GM18907 (cell line): ENCODE results near the gene PRDM15.

Experiments used
- ATAC-seq: cut with Tn5 transposase; IDR thresholded peaks from one replicate; pipeline ENCODE4 v1.9.1; 2021; ENCODE audit warnings: mild to moderate bottlenecking, moderate library complexity; ENCODE audit not compliant: unreplicated experiment

Gene PRDM15

DNA sequence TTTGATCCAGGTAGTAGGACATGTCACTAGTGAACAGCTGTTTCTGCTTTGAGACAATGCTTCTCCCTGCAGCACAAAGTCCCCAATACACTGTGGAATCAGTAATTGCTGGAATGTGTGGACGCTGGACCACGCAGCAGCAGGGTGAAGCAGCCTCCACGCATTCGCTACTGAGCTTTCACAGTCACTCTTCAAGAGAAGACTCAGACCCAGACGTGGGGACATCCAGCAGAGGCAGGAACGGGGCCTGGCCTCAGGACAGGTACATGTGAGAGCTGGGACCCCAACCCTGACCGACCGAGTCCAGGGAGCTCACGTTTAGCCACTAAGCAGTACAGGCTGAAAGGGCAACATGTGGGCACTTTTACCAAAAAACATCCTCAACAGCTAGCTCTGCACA lies 34.1 kb upstream of the PRDM15 start:
- no peak for ATAC-seq

- ATAC-seq = no peak
Measured at GRCh38 chr21:41908829-41909228, 29.7 kb upstream of the PRDM15 start.

DNA sequence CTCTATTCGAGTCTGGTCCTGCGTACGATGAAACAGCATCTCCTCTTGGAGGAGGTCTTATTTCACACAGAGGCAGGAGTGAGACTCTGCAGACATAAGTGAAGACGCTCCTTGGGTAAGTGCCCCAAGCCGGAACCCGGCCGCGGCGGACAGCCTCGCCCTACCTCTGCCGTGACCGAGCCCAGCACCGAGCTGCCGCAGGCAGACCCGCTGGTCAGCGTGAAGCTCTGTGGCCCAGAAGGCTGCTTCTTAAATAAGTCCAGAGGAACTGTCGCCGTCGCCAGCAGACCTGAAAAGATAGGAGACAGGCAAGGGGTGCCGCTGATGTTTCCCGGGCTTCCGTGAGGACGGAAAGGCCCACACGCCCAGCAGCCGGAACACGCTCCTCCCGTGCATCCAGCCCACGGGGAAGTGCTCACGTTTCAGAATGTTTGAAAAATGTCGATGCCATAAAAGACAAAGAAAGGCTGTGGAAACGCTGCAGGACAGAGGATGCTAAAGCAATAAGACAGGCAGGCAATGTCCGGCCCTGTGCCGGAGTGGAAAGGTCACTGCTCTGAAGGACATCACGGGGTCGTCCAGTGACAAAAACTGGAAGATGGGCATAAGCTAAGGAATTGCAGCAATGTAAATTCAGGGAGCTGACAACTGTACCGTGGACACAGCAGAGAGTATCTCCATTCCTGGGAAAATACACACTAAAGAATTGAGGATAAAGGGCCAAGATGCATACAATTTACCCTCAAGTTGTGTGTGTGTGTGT lies 28.5 kb upstream of the PRDM15 start:
- no peak for ATAC-seq

GRCh38 chr21:41906770-41907169 lies 27.6 kb upstream of the PRDM15 start:
- ATAC-seq = no peak

GRCh38 chr21:41903559-41904351 lies 24.6 kb upstream of the PRDM15 start:
- ATAC-seq = no peak

DNA sequence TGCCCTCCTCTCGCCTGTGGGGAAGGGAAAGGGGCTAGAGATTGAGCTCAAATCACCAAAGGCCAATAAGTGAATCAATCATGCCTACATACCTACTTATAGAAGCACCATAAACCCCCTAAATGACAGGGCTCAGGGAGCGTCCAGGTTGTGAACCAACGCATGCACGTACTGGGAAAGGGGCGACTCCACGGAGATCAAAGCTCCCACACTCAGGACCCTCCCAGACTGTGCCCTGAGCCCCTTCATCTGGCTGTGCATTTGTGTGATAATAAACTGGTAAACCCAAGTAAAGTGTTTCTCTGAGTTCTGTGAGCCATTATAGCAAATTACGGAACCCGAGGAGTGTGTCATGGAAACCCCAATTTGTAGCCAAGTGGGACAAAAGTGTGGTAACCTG lies 23.8 kb upstream of the PRDM15 start:
- ATAC-seq = no peak

GRCh38 chr21:41901782-41902181 lies 22.6 kb upstream of the PRDM15 start:
- ATAC-seq = no peak

- no peak for ATAC-seq
Measured at GRCh38 chr21:41901099-41901498, 22.0 kb upstream of the PRDM15 start.

DNA sequence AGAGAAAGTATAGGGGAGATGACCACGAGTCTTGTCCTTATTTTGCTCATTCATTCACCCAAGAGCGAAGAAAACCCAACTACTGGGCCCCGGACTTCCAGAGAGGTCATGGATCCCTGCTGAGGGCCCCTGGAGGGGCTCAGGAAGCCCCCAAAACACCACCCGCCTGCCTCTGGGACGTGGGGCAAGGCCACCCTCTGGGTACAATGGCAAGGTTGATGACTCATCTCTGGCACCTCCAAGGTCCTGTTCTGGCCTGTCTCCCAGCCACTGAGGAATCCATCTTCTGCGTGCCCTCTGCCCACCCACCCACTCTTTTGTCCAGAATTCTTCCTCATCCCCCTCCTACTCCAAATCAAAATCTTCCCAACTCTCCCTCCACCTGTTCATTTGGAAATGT lies 21.3 kb upstream of the PRDM15 start:
- ATAC-seq = no peak

- no peak for ATAC-seq
Measured at GRCh38 chr21:41899426-41900202, 20.5 kb upstream of the PRDM15 start.

DNA sequence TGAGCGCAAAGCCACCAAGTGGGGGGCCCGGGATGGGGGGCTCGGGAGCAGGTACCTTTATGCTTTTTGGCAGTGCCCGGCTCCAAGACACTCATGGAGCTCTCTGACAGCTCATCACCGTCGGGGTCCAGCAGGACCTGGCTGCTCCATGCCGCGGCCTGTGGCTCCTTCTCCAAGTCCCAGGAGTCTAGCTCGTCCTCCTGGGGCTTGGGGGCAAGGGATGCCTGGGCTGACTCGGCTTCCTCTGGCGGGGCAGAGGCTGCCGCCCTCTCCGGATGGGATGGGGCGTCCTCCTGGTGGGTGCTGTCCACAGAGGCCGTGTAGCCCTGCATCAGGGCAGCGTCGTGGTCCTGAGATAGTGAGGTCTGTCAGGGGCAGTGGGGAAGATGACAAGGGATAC lies 19.9 kb upstream of the PRDM15 start:
- ATAC-seq = no peak

DNA sequence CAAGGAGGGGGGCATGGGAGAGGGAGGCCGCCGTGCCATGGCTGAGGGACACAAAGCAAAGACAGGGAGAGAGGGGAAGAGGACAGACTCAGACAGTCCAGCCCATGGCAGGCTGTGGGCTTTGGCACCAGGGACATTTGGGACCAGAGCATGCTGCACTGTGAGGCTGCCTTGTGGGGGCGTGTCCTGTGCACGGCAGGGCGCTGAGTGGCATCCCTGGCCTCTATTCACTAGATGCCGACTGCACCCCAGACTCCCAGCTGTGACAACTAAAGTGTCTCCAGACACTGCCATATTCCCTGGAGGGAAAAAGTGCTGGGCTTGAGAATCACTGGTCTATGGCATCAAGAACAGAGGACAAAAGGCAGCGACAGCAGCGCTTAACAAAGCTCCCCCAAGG lies 18.6 kb upstream of the PRDM15 start:
- ATAC-seq = no peak

DNA sequence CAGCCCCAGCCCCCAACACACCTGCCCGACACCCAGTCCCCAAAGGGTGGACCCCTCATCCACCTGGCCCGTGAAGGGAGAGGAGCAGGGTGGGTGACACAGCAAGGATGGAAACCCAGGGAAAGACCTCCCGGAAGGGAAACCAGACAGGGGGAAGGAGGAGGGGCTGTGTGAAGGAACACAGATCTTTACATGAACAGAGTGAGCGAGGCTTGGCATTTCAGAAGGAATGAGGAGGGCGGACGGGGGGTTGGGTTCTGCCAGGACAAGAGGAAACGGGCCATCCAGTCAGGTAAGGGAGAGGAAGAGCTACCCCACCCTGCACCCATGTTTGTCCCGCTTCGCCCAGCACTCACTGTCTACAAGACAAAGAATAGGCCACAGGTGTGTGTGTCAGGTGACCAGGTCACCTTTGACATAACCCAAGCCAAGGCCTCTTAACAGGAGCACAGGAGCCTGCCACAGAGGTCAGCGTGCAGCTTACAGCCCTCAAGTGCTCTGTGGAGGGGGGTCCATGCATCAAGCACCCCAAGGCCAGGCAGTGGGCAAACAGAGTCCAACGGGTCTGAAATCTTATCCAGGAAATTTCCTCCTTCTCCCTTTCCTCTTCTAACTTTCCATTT lies 18.0 kb upstream of the PRDM15 start:
- no peak for ATAC-seq

GRCh38 chr21:41895643-41896493 lies 16.7 kb upstream of the PRDM15 start:
- no peak for ATAC-seq

DNA sequence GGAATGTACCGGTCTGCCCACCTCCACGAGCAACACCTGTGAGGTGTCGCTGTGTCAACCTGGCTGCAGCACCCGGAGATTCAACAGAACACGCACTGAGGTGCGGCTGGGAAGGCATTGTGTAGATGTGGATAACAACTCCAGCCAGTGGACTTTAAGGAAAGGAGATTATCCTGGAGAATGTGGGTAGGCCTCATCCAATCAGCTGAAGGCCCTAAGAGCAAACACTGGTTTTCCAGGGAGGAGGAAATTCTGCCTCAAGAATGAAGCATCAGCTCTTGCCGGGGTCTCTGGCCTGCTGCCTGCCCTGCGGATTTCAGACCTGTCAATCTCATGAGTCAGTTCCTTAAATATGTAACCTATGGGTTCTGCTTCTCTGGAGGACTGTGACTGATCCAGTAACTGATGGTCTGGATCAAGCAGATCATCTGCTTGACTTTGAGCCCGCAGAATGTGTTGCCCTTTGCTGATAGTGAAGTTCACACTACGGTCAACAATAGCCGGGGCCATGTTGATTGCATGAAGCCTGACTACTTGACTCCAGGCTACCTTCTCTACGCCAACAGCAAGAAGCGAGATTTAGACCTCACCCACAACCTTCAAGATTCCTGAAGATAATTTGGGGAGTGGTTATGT lies 15.9 kb upstream of the PRDM15 start:
- ATAC-seq = no peak

DNA sequence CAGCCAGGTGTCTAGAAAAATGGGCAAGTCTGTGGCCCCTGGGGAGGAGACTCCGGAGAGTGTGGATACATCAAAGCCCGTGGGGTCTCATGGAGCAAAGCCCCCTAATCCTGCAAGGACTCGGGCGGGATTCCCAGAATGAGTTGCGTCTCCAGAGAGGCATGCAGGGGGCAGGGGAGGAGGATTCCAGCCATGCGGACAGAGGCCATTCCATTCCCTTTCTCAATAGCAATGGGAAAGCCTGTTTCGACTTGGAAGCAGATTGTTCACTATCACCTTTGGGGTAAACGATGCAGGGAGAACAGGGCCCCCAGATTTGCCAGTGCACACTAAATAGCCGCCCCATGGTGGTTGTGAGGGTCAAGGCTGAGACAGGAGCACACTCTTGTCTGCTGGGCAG lies 15.4 kb upstream of the PRDM15 start:
- no peak for ATAC-seq

DNA sequence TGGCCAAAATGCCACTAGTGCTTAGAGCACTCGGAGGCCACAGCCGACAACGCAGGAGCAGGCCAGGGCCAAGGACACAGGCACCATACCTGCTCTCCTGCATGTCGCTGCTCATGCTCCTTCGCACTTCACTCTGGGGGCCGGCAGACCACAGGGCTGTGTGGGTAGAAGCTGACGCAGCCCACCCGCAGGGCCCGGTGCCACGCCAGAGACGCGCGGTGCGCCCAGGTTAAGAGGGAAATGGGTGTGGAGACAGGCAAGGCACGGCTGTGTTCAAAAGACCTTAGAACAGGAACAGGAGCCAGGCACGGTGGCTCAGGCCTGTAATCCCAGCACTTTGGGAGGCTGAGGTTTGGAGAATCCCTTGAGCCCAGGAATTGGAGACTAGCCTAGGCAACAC lies 13.6 kb upstream of the PRDM15 start:
- ATAC-seq = no peak

DNA sequence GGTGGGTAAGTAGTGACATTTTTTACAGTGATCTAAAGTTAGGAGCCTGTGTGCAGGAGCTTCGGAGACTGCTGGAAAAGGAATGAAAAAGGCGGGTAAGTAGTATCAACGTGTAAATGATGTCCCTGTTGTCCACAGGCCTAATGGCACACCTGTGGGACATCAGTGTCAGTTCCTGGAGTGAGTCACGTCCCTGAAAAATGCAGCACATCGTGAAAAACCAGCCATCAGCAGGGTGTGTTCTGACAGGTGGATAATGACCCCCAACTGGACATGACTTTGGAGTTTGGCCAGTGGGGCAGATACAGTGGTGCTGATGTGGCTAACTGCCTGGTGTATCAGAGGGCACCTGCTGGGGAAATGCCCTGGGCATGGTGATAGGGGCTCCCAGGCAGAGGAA lies 12.0 kb upstream of the PRDM15 start:
- ATAC-seq = no peak

- no peak for ATAC-seq
Measured at GRCh38 chr21:41890355-41890754, 11.2 kb upstream of the PRDM15 start.
